ENCODE results near the gene PI4KB.

The PI4KB gene

GRCh38 chr1:151370211-151370911, 43.1 kb upstream of the PI4KB start:
- ATAC-seq (ENCODE audit: low read depth): no peak
- no peak for TF ChIP-seq CTCF (IDR thresholded peaks at IDR 0.05; ENCODE audit: poor library complexity, severe bottlenecking)
- no peak for DNase-seq (ENCODE audit: low spot score)
- H3K4me1 ChIP-seq (ENCODE audit: insufficient read depth, poor library complexity, severe bottlenecking): no peaks in the 10 kb centered on the region
- no peaks in the 10 kb centered on the region for H3K36me3 ChIP-seq (ENCODE audit: low read depth)
- H3K27me3 ChIP-seq (ENCODE audit: insufficient read depth, poor library complexity, severe bottlenecking): no peaks in the 10 kb centered on the region
- no peaks in the 10 kb centered on the region for H3K9me3 ChIP-seq (ENCODE audit: severe bottlenecking)
- no peak overlapping the region for H3K4me3 ChIP-seq (ENCODE audit: severe bottlenecking)
- H3K27ac ChIP-seq (ENCODE audit: poor library complexity, severe bottlenecking): no peak overlapping the region

GRCh38 chr1:151369621-151370048, 42.4 kb upstream of the PI4KB start:
- Histone ChIP-seq H3K4me1 (ENCODE audit: insufficient read depth, poor library complexity, severe bottlenecking) (no peaks in the 10 kb centered on the region), H3K4me3 (ENCODE audit: severe bottlenecking) (no peak overlapping the region), H3K27ac (ENCODE audit: poor library complexity, severe bottlenecking) (no peak overlapping the region), H3K9me3 (ENCODE audit: severe bottlenecking) (no peaks in the 10 kb centered on the region), H3K27me3 (ENCODE audit: insufficient read depth, poor library complexity, severe bottlenecking) (no peaks in the 10 kb centered on the region), H3K36me3 (ENCODE audit: low read depth) (no peaks in the 10 kb centered on the region)
- ATAC-seq (ENCODE audit: low read depth) (no peak), DNase-seq (ENCODE audit: low spot score) (no peak)
- no peak for TF ChIP-seq CTCF (IDR thresholded peaks at IDR 0.05; ENCODE audit: poor library complexity, severe bottlenecking)

GRCh38 chr1:151369302-151369610, 42.0 kb upstream of the PI4KB start:
- DNase-seq (ENCODE audit: low spot score): no peak
- TF ChIP-seq CTCF (IDR thresholded peaks at IDR 0.05; ENCODE audit: poor library complexity, severe bottlenecking): no peak
- Histone ChIP-seq H3K27me3 (ENCODE audit: insufficient read depth, poor library complexity, severe bottlenecking) (no peaks in the 10 kb centered on the region), H3K36me3 (ENCODE audit: low read depth) (no peaks in the 10 kb centered on the region), H3K9me3 (ENCODE audit: severe bottlenecking) (no peaks in the 10 kb centered on the region), H3K4me3 (ENCODE audit: severe bottlenecking) (no peak overlapping the region), H3K27ac (ENCODE audit: poor library complexity, severe bottlenecking) (no peak overlapping the region), H3K4me1 (ENCODE audit: insufficient read depth, poor library complexity, severe bottlenecking) (no peaks in the 10 kb centered on the region)
- ATAC-seq (ENCODE audit: low read depth): no peak

- no peak for ATAC-seq (ENCODE audit: low read depth)
- no peak for DNase-seq (ENCODE audit: low spot score)
- H3K9me3 ChIP-seq (ENCODE audit: severe bottlenecking): no peaks in the 10 kb centered on the region
- no peaks in the 10 kb centered on the region for H3K36me3 ChIP-seq (ENCODE audit: low read depth)
- H3K4me1 ChIP-seq (ENCODE audit: insufficient read depth, poor library complexity, severe bottlenecking): no peaks in the 10 kb centered on the region
- no peak for TF ChIP-seq CTCF (IDR thresholded peaks at IDR 0.05; ENCODE audit: poor library complexity, severe bottlenecking)
- H3K4me3 ChIP-seq (ENCODE audit: severe bottlenecking): no peak overlapping the region
- H3K27ac ChIP-seq (ENCODE audit: poor library complexity, severe bottlenecking): no peak overlapping the region
- no peaks in the 10 kb centered on the region for H3K27me3 ChIP-seq (ENCODE audit: insufficient read depth, poor library complexity, severe bottlenecking)
Measured at GRCh38 chr1:151368393-151369301, 41.4 kb upstream of the PI4KB start.

All from RWPE2 (cell line).